ENCODE results near the gene ACOX2.

The ACOX2 gene

DNA sequence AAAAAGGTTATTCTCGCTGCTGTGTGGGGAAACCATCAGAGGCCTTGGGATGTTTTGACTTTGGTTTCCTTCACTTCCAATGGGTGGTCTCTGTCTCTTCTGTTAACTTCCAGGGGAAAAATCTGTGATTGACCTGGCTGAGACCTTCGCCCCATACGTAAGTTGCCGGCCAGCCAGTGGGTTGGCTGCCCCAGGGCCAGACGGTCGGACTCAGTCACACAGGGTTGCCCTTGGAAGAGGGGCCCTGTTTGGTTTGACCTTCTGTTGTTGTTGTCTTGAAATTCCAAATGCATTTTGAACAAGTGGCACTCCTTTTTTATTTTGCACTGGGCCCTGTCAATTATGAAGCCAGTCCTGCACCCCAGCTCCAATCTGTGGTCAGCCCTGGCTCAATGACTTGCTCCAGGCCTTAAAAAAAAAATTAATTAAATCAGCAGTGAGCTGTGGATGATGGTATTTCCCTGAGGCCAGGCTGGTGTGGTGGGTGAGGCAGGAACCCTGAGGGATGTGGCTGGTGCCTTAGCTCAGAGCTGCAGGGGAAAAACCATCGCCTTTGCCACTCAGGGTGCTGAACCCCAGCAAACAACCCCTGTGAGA, 35.7 kb upstream of the ACOX2 start:
- TF ChIP-seq GATA2 (IDR thresholded peaks at IDR 0.05; ENCODE audit: low read depth, low read length) (no peak), GATA3 (IDR thresholded peaks at IDR 0.05; ENCODE audit: low read depth, low read length) (no peak)

DNA sequence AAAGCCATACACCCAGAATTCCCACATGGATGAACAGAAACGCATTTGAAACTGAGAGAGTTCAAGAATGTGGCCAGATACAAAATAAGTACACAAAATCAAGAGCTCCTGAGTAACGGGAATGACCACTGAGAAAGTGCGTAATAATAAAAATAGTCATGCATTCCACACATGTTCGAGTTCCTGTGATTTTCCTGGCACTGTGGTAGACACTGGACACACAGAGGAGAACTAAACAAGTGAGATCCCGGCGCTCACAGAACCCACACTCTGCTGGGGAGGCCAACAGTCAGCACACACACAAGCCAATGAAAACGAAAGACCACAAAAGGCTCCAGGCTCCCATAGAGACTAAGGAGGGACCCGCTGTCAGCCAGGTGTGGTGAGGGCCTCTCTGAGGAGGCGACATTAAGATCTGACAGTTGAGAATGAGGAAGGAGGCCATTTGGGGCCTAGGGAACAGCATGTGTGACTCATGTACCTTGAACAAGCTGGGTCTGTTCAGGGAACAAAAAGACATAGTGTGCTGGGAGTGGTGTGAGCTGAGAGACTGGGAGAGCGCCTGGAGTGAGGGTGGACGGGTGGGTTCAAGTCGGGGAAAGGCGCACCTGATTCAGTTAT, 35.1 kb upstream of the ACOX2 start:
- TF ChIP-seq GATA3 (IDR thresholded peaks at IDR 0.05; ENCODE audit: low read depth, low read length): no peak
- TF ChIP-seq GATA2 (IDR thresholded peaks at IDR 0.05; ENCODE audit: low read depth, low read length): no peak

DNA sequence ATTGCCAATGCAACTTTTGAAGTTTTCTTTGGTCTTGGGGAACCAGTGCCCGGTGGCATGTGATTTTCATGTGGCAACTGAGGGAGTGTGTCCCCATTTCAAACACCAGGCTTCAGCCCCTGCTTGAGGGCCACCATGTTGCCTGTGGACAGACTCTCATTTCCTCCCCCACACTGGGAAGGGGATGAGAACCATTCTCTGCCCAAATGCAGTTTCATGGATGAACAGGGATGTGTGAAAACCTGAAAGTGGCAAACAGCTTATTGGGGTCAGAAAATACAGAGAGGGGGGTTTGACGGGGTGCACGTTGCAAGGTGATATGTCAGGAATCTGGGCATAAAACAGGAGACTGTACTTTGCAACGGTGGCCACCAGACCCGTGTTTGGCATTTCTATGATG, 33.9 kb upstream of the ACOX2 start:
- no peak for TF ChIP-seq GATA3 (IDR thresholded peaks at IDR 0.05; ENCODE audit: low read depth, low read length)
- TF ChIP-seq GATA2 (IDR thresholded peaks at IDR 0.05; ENCODE audit: low read depth, low read length): no peak

DNA sequence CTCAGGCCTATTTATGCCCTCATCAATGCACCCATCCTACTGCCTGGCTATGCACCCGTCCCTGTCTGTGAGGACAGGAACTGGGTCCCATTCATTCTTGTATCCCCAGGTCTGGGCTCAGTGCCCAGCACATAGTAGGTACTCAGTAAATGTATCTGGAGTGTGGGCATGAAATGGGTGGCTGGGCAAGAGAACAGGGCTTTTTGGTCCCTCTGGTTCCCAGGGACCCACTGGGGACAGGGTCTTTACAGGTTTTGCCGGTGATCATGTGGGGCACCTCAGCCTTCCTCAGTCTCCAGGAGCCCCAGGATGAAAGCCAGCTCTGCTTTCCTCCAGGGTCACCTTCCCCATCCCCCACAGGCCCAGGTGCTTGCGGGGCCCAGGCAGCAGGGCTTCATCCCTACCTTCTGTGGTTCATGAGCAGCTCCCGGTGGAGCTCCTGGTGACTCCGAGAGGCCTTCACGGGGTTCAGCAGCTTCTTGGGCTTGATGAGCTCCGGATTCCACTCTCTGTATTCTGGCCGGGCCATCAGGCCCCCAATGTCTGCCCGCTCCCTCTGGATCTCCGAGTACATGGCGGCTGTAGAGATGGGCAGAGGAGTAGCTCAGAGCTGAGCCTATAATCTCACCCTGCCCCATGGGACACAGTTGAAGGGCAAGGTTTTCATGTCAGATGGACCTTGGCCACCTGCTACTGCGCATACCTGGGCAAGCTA, 32.5 kb upstream of the ACOX2 start:
- no peak for TF ChIP-seq GATA3 (IDR thresholded peaks at IDR 0.05; ENCODE audit: low read depth, low read length)
- TF ChIP-seq GATA2 (IDR thresholded peaks at IDR 0.05; ENCODE audit: low read depth, low read length): no peak

DNA sequence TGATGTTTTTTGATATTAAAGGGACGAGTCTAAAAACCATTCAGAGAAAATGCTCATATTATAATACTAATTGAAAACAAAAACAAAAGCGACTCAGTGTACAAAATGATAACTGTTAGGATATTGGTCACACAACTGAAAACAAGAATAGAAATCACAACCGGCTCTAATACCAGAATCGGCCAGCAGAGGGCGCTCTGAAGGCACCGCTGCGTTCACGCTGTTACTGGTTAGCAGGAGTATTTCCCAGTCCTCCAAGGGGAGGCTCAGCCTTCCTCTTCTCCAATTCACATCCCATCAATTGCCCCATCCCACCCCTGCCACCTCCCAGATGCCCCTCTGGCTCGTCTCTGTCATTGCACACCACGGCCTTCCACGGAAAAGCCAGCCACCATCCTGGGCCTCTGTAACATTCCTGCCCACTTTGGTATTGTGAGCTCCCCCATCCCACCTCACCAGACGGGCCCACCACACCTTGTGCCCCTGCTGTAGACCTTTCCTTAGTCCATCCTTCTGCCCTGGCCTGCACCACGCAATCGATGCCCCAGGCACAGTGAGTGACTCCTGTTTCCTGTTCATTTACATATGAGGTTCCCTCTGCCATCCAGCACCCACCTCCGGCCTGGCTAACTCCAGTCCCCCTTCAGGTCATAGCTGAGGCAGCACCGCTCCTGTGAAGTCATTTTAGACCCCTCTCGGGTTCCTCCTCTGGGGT, 31.7 kb upstream of the ACOX2 start:
- no peak for TF ChIP-seq GATA2 (IDR thresholded peaks at IDR 0.05; ENCODE audit: low read depth, low read length)
- no peak for TF ChIP-seq GATA3 (IDR thresholded peaks at IDR 0.05; ENCODE audit: low read depth, low read length)

DNA sequence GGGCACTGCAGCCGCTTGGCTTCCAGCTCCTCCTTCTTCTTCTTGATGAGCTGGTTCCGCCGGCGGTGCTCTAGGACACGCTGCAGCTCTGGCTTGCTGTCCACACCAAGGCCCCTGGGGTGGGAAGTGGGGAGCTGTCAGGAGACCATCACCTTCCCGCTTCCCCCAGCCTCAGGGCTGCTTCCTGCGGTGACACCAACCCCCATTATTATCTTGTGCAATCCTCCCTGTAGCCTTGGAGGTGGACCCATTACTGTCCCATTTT, 30.2 kb upstream of the ACOX2 start:
- TF ChIP-seq GATA3 (IDR thresholded peaks at IDR 0.05; ENCODE audit: low read depth, low read length): no peak
- no peak for TF ChIP-seq GATA2 (IDR thresholded peaks at IDR 0.05; ENCODE audit: low read depth, low read length)

DNA sequence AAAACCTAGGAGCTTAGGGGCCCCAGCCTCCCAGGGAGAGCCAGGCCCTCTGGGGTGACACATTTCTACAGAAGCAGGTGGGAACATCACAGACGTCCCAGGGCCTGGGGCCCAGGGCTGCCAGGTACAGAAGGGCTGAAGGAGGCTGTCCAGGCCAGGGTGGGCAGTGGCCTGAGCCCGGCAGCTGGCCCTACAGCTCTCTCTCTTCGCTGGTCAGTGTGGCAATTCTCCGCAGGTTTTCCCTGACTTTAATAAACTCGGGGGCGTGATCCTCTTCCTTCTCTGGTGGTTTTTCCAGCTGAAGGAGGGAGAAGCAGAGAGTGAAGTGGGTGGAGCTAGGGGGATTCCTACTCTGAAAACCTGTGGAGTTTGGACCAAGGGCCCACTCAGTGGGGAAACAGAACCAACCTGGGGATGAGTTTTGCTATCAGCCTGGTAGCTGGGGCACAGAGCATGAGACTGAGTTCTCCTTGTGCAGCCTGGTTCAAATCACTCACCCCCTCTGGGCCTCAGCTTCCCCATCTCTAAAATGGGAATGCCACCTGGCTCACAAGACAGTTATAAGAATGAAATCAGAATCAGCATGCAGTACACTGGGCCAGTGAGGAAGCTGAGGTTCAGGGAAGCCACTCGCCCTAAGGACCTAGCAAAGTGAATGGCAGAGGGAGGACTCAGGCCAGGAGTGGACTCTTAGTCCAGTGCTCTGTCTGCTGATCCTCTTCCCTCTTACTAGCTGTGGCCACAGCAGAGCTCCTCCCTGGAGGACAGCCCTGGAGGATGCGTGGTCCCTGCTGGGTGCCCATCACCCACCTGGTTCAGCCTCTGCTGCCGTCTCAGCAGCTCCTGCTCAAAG, 29.6 kb upstream of the ACOX2 start:
- TF ChIP-seq GATA2 (IDR thresholded peaks at IDR 0.05; ENCODE audit: low read depth, low read length) (no peak), GATA3 (IDR thresholded peaks at IDR 0.05; ENCODE audit: low read depth, low read length) (no peak)

DNA sequence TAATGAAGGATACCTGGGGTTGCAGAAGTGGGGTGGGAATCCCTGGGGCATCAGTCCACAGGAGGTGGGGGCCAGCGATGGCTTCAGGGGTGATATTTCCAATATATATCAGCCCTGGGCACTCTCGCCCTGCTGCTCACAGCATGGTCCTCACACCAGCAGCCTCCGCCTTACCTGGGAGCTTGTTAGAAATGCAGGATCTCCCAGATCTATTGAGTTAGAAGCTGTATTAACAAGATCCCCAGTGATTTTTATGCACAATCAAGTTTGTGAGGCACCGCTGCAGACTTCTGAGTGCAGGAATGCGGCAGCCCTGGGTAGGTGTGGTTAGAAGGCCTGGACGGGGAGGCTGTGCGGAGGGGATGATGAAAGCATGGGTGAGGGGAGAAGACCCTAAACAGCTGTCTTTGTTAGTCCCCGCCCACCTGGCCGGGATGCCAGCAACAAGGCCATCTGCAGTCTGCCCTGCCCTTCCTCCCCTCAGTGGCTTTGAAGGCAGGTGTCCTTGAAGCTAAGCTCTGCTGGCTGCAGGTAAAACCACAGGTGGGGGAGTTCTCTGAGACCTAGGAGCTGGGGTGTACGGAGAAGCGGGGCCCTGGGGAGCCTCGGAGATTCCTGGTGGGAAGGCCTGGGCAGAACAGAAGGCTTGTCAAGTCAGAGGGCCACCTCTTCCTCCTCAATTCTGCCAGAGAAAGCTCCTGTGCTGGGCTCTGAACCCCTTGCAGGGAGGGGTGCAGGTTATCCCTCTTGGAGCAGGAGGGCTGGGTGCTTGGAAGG, 28.8 kb upstream of the ACOX2 start:
- TF ChIP-seq GATA3 (IDR thresholded peaks at IDR 0.05; ENCODE audit: low read depth, low read length): no peak

DNA sequence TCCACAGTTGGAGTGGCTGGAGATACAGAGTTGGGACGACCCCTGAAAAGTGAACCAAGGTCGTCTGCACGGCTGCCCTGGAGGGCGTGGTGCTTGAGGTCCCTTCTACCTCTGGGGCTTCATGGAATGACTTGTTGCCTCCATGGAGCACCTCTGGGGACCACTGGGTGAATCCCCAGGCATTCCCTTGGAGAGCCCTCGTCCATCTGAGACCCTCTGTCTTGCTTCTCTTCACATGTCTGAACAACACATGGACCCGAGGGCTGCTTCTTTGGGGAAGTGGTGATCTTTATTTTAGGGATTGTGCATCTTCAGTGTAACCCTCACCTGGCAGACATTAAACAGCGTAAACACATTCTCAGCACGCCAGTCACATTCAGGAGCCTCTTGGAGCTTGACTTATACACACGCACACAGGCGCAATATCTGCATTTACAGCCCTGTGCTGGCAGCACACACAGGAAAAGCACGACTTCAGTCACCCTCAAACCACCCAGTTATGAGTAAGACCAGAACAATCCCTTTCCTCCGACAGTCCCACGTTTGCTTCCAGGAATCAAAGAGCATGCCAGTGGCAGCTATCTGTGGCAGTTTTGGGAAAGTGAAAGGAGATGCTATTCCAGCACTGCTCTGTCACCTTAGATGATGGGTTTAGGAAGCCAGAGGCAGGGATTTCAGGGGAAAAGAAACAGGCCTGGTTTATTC, 27.6 kb upstream of the ACOX2 start:
- TF ChIP-seq GATA2 (IDR thresholded peaks at IDR 0.05; ENCODE audit: low read depth, low read length) (no peak), GATA3 (IDR thresholded peaks at IDR 0.05; ENCODE audit: low read depth, low read length) (no peak)

DNA sequence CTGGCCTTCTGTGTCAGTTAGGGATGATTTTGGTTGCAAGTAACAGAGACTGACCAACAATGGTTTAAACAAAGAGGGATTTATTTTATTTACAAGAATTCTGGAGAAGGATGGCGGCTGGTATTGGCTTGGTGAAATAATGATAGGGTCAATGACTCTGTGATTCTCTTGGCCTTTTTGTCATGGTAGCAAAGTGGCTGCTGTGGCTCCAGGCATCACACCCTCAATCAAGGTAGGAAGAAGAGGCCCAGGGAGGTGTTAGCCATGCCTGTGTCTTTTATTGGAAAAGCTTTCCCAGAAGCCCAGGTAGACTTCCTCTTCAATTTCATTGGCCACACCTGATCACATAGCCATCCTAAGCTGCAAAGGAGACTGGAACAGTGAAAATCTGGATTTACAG, 27.1 kb upstream of the ACOX2 start:
- TF ChIP-seq GATA3 (IDR thresholded peaks at IDR 0.05; ENCODE audit: low read depth, low read length) (no peak), GATA2 (IDR thresholded peaks at IDR 0.05; ENCODE audit: low read depth, low read length) (no peak)

DNA sequence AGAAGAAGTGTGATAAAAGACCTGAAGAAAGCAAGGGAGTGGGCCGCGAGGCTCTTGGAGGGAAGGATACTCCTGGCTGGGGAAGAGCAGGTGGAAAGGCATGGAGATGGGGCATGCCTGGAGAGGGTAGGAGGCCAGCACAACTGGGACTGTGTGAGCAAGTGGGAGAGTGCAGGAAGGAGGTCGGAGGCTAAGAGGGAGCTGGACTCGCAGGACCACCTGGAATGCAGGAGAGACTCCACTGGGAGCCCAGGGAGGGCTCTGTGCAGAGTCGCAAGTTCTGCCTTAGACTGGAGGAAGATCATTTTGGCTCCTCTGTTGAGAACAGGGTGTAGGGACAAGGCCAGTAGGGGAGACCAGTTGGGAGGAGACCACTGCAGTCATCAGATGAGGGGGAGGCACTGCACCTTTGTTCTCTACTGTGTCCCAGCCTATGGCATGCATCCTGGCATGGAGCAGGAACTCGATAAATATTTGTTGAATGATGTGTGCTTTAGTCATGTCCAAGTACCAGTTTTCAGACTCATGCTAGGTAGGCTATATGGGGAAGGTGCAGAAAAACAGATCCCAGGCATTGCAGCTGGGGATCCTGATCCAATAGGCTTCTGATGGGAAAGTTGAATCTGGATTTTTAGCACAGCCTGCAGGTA, 26.5 kb upstream of the ACOX2 start:
- TF ChIP-seq GATA3 (IDR thresholded peaks at IDR 0.05; ENCODE audit: low read depth, low read length) (no peak), GATA2 (IDR thresholded peaks at IDR 0.05; ENCODE audit: low read depth, low read length) (no peak)

DNA sequence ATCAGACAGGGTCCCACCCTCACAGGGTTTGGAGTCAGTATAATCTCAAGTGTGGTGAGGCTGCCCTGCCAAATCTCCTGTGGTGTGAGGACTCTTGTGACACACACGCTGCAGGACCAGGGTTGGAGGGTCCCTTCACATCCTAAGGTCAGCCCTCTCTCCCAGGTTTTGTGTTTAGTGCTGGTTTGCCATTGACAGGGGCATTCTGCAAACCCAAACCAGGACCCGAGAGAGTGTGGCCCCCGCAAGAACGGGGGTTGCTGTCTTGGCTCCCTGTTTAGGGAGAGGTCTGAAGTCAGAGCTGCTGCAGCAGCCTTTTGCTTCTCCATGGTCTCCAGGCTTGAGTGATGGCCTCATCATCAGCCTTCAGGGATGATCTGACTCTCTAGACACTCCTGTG, 25.5 kb upstream of the ACOX2 start:
- no peak for TF ChIP-seq GATA2 (IDR thresholded peaks at IDR 0.05; ENCODE audit: low read depth, low read length)
- no peak for TF ChIP-seq GATA3 (IDR thresholded peaks at IDR 0.05; ENCODE audit: low read depth, low read length)

All from SH-SY5Y (cell line).